ENCODE measurements around the gene APBA1. TPM values are rescaled to one million over a fixed set of nuclear protein-coding genes. Genes with fewer than 3 reads are reported as not detected.

Gene APBA1
- total RNA-seq, 2 donors from 2014 or later, result 2.8 to 3.8 TPM

DNA sequence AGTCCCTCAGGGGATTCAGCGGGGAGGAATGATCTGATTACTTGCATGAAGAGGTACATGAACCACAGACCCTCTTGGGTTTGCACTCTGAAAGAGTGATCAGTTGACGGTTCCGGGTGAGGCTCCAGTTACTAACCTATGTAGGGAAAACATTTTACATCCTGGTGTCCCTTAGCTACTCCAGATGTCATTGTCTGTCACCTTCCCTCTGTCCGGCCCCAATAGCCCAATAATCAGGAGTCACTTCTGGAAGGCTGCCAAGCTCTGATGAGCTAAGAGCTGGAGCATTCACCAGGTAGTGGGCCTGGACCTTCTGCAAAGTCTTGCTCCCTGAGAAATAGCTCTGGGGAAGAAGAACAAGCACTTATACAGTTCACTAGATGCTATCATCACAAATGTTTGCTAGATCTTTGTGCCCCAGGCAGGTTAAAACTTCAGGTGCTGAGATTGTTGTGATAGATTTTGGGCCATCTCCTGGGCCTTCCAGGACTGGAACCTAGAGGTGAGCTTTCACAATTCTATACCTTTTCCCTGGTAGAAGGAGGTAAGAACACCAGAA lies 282.7 kb downstream of the APBA1 start:
- ATAC-seq (replicated peaks), result no peak
- Mint-ChIP-seq H3K4me1 (no peaks in the 10 kb centered on the region), H3K27me3 (peaks cover 38% of the 10 kb centered on the region), H3K36me3 (ENCODE audit: low read depth) (no peaks in the 10 kb centered on the region), H3K4me3 (no peak overlapping the region), H3K27ac (no peak overlapping the region), H3K9me3 (no peaks in the 10 kb centered on the region)

DNA sequence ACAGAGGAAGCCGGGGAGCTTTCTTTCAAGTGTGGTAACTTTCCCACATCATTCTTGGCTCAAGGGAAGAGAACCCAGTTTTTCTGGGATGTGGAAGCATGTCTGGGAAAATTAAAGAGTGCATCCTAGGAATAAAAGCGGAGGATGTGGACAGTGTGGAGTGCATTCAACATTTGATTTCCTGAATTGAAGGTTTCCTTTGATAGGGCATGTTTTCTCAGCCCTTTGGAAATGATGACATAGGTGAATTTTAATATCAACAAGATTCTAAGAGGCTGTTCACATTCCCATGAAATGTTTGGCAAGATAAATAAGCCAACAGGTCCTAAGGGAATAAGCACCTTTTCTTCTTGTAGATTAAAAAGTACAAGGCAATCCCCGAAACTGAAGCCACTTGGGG lies 283.6 kb downstream of the APBA1 start:
- H3K27ac Mint-ChIP-seq, result no peak overlapping the region
- no peaks in the 10 kb centered on the region for H3K9me3 Mint-ChIP-seq
- H3K27me3 Mint-ChIP-seq, result peaks cover 42% of the 10 kb centered on the region
- no peaks in the 10 kb centered on the region for H3K4me1 Mint-ChIP-seq
- no peaks in the 10 kb centered on the region for H3K36me3 Mint-ChIP-seq (ENCODE audit: low read depth)
- no peak for ATAC-seq (replicated peaks)
- no peak overlapping the region for H3K4me3 Mint-ChIP-seq

DNA sequence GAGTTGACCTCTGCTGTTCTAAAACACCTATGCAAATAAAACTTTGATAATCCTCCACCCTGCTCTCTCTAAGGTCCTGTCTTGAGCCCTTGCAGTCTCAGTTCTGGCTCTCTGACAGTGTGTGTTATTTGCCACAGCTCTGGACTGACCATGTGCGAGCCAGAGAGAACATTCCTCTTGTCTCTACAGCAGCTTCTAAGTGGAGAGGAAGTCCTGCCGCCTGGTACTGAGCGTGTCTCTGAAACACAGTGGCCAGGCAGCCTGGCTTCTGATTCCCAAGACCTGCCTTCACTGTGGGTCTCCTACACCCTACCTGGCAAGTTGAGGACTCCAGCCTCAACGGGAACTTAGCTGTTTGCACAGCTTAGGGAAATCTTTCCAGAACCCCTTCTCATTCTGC lies 285.5 kb downstream of the APBA1 start:
- no peak for ATAC-seq (replicated peaks)
- Mint-ChIP-seq H3K36me3 (ENCODE audit: low read depth) (no peaks in the 10 kb centered on the region), H3K4me1 (no peaks in the 10 kb centered on the region), H3K9me3 (no peaks in the 10 kb centered on the region), H3K27ac (no peak overlapping the region), H3K27me3 (peaks cover 38% of the 10 kb centered on the region), H3K4me3 (no peak overlapping the region)

DNA sequence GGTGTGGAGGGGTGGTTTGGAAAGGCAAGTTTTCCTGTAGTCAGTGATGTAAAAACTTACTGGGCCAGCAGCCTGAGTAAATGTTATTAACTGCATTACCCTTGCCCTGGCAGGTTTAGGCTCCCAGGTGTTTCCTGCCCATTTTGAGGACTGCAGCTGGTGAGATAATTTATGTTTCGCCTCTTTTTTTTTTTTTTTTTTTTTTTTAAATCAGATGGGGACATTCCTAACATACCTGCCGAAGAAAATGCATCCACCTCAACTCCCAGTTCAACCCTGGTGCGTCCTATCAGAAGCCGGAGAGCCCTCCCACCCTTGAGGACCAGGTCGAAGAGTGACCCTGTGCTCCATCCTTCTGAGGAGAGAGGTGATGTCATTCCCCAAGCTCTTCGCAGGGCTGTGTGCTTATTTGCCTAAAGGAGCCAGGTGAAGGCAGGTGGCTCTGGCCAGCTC lies 286.6 kb downstream of the APBA1 start:
- H3K9me3 Mint-ChIP-seq, result no peaks in the 10 kb centered on the region
- H3K27me3 Mint-ChIP-seq, result peaks cover 34% of the 10 kb centered on the region
- no peaks in the 10 kb centered on the region for H3K4me1 Mint-ChIP-seq
- no peaks in the 10 kb centered on the region for H3K36me3 Mint-ChIP-seq (ENCODE audit: low read depth)
- no peak overlapping the region for H3K4me3 Mint-ChIP-seq
- H3K27ac Mint-ChIP-seq, result no peak overlapping the region
- no peak for ATAC-seq (replicated peaks)

DNA sequence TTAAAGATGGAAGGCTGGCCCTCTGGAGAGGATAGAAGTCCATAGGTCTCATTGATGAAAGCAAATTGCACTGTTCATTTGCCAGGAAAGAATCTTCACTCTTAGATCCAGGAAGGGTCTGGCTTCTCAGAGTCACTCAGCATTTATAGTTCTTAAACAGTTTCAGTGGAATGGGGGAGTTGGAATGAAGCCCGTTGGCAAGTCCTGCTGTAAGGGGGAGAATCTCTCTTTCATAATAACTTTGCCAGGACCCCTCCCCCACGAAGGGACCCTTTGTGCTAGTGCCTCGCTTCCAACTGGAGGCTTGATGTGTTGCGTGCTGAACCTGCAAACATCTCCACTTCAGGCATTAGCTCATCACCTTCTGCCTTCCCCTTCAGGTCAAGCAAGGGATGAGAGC lies 290.0 kb downstream of the APBA1 start:
- no peak for ATAC-seq (replicated peaks)
- no peaks in the 10 kb centered on the region for H3K36me3 Mint-ChIP-seq (ENCODE audit: low read depth)
- peaks cover 25% of the 10 kb centered on the region for H3K27me3 Mint-ChIP-seq

DNA sequence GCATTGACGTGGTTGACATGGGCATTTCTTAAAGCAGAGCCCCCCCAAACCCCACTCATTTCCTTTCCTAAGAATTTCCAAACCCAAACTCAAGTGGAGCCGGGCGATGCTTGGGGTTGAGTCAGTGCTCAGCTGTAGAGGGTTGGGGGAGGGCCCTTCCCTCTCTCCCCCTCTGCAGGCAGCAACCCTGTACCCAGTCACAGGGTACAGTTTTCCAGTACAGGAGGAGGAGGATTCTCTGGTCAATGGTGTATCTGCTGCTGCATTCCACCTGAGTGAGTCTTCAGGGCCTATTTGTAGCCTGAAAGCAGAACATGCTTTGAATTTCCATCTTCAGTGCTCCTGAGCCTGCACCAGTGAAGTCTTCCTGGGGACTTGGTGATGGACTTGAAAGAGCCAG lies 291.4 kb downstream of the APBA1 start:
- H3K9me3 Mint-ChIP-seq, result no peaks in the 10 kb centered on the region
- no peaks in the 10 kb centered on the region for H3K4me1 Mint-ChIP-seq
- ATAC-seq (replicated peaks), result no peak

More for the DNA sequence above, 290.0 kb downstream of the APBA1 start:
- H3K4me3 Mint-ChIP-seq, result no peak overlapping the region
- H3K4me1 Mint-ChIP-seq, result no peaks in the 10 kb centered on the region
- no peak overlapping the region for H3K27ac Mint-ChIP-seq
- no peaks in the 10 kb centered on the region for H3K9me3 Mint-ChIP-seq

DNA sequence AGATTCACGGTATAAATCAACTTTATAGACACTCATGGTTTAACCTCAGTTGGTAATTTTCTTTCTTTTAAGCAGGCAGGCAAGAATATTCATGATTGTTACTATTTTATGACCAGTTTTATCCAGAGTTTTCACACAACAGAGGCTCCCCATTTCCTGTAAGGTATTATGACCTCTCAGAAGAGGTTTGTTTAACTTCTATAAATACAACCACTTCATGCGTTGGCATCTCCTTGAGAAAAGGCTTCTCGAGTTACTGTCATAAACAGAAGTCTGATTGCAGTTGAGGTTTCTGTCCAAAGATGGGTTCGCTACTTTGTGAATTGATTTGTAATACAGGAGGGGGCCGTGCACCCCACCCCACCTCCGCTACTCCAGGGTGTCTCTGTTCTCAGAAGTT lies 291.9 kb downstream of the APBA1 start:
- Mint-ChIP-seq H3K27ac (no peak overlapping the region), H3K9me3 (no peaks in the 10 kb centered on the region), H3K4me1 (no peaks in the 10 kb centered on the region), H3K36me3 (ENCODE audit: low read depth) (no peaks in the 10 kb centered on the region), H3K27me3 (peaks cover 29% of the 10 kb centered on the region), H3K4me3 (no peak overlapping the region)
- ATAC-seq (replicated peaks), result no peak

More for the DNA sequence above, 291.4 kb downstream of the APBA1 start:
- no peaks in the 10 kb centered on the region for H3K36me3 Mint-ChIP-seq (ENCODE audit: low read depth)
- no peak overlapping the region for H3K4me3 Mint-ChIP-seq
- H3K27ac Mint-ChIP-seq, result no peak overlapping the region
- peaks cover 32% of the 10 kb centered on the region for H3K27me3 Mint-ChIP-seq

DNA sequence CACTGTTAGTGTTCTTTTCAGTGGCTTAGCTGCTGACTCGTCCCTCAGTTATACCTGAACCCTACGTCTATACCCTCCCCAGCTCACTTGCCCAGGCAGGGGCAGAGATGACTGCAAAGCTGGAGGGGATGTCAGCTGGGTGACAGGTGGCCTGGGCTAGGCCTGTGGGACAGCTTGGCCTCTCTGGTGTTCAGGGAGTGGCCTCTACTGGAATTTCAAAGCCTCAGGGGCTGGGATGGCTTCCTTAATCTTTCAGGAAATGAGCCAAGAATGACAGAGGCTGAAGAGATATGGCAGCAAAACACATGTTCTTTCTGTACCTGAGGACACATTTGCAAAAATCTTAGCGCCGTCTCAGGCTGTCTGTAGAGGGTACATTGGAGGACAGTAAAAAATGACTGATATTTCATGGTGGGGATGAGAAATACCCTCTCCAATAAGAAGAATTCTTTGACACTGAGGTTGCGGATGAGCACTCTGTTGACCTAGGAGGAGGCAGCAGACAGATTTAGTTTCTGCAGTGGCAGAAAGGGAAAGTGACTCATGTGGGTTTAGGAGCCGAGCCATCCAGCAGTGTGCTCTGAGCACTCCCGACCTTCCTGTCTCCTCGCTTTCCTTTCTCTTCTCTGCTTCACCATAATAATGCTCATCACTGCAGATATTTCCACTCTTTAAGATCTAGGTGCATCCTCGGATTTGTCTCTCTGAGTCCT lies 292.7 kb downstream of the APBA1 start:
- no peak overlapping the region for H3K27ac Mint-ChIP-seq
- peaks cover 31% of the 10 kb centered on the region for H3K27me3 Mint-ChIP-seq
- H3K4me3 Mint-ChIP-seq, result no peak overlapping the region
- no peak for ATAC-seq (replicated peaks)
- no peaks in the 10 kb centered on the region for H3K4me1 Mint-ChIP-seq
- no peaks in the 10 kb centered on the region for H3K36me3 Mint-ChIP-seq (ENCODE audit: low read depth)
- H3K9me3 Mint-ChIP-seq, result no peaks in the 10 kb centered on the region

DNA sequence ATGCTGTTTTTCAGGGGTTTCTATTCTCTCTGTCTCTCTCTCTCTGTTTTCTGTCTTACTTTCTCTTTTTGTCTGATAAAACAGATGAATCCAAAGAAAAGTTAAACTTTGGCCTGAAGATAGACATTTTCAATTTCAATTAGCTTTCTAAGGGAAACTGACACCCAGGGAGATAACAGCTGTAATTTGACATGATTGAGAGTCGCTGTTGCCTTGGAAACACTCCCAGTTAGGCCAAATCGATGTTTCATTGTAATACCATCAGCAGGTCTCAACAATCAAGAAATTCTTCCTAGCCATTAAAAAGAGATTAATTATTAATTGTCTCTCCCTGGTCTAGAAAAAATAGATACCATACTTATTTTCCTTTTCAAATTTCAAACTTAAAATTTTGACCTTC lies 294.2 kb downstream of the APBA1 start:
- Mint-ChIP-seq H3K4me1 (no peaks in the 10 kb centered on the region), H3K9me3 (no peaks in the 10 kb centered on the region)

More for the DNA sequence above, 294.2 kb downstream of the APBA1 start:
- H3K36me3 Mint-ChIP-seq (ENCODE audit: low read depth), result no peaks in the 10 kb centered on the region
- peaks cover 21% of the 10 kb centered on the region for H3K27me3 Mint-ChIP-seq
- H3K4me3 Mint-ChIP-seq, result no peak overlapping the region
- no peak overlapping the region for H3K27ac Mint-ChIP-seq
- no peak for ATAC-seq (replicated peaks)

Other genes starting within 250 kb of the APBA1 start
- 10 to 100 TPM; 39.7 to 62.9 TPM for gene PTAR1, start 87.6 kb upstream of the APBA1 start, total RNA-seq
- not detected for gene CFAP95, start 148.4 kb upstream of the APBA1 start, total RNA-seq